K562 treated with DMSO at 1 percent for 4 hours (cell line): ENCODE data around the gene PCYOX1L. TPM values are rescaled to one million over a fixed set of nuclear protein-coding genes. Genes with fewer than 3 reads are reported as not detected.

Experiments
- total RNA-seq: library from RNA; unstranded; fragments of 300-600 nt; gene quantifications from 2 replicates; pipeline ENCODE4 v1.2.3, GENCODE V29; 2022; ENCODE audit not compliant: insufficient read depth

The PCYOX1L gene, protein sequence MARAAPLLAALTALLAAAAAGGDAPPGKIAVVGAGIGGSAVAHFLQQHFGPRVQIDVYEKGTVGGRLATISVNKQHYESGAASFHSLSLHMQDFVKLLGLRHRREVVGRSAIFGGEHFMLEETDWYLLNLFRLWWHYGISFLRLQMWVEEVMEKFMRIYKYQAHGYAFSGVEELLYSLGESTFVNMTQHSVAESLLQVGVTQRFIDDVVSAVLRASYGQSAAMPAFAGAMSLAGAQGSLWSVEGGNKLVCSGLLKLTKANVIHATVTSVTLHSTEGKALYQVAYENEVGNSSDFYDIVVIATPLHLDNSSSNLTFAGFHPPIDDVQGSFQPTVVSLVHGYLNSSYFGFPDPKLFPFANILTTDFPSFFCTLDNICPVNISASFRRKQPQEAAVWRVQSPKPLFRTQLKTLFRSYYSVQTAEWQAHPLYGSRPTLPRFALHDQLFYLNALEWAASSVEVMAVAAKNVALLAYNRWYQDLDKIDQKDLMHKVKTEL
- total RNA-seq: 3.3 and 4.3 TPM in 2 replicates

DNA sequence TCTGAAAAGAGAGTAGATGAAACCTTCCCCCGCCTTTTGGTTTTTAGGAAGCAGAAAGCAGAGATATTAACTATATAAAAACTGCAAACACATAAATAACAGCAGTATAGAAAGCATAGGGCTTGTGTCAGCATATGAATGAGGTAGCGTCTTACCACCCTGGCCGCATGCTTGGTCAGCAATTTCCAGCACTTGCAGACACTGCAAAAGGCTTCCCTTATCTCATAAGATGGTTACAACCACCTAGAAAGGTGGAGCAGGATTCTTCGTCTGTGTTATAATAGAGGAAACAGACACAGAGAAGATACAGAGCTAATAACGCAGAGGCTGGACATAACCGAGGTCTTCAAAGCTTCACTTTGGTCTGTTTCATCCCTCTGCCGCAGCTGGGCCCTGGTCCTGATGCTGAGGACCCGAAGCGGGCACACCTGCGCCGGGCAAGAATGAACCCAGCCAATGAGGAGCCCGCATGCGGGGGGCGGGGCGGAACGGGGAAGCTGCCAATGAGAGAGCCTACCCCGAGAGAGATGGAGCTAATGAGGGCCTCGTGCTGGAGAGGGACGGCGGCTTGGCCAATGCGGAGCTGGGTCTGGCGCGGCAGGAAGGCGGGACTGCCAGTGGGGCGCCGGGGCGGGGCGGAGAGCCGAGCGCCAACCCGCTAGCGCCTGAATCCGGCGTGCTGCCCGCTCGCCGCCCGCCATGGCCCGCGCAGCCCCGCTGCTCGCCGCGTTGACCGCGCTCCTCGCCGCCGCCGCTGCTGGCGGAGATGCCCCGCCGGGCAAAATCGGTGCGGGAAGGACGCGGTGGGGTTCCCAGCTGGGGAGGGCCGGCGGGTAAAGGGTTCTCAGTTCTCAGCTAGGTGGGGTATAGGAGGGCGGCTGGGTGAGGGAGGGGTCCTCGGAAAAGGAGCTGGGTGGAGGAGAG, at the start of gene PCYOX1L:
Gene PCYOX1L (plus strand): TSS at position 677 of the 924 bp plus-strand sequence. CDS start 23 bp downstream, at position 700.

GRCh38 chr5:149345147-149345891, 12.5 kb upstream of the PCYOX1L start, which contains the start of gene GRPEL2:
Gene GRPEL2, plus strand, starts transcription at chr5:149345499. Its CDS starts 41 bp downstream, at chr5:149345540.

GRCh38 chr5:149379177-149379761, 21.4 kb downstream of the PCYOX1L start, which contains the start of gene IL17B:
Gene IL17B, minus strand, starts transcription at chr5:149379292. Its CDS starts 67 bp downstream, at chr5:149379225.

Other genes starting within 250 kb of the PCYOX1L start
- 1.1 and 1.9 TPM in 2 replicates for gene ABLIM3, start 216.6 kb upstream of the PCYOX1L start, total RNA-seq
- gene AFAP1L1, start 86.2 kb upstream of the PCYOX1L start, total RNA-seq: 0.18 TPM in 1 of 2 replicates, not detected in the other
- 7.9 and 11.1 TPM in 2 replicates for gene GRPEL2, start 12.5 kb upstream of the PCYOX1L start, total RNA-seq
- gene IL17B, start 21.2 kb downstream of the PCYOX1L start, total RNA-seq: 4.6 and 5.1 TPM in 2 replicates
- gene CSNK1A1, start 193.4 kb downstream of the PCYOX1L start, total RNA-seq: 111 and 120 TPM in 2 replicates
- gene ARHGEF37, start 223.5 kb downstream of the PCYOX1L start, total RNA-seq: 0.25 TPM in 1 of 2 replicates, not detected in the other